HCT116 (cell line): ENCODE results near the gene MAP2K2.

Source experiments
- EGR1 ChIP-seq: IDR thresholded peaks from 2 replicates; pipeline ENCODE4 v1.6.1; 2012; ENCODE audit warnings: low read depth
- POLR2A ChIP-seq: IDR thresholded peaks from 2 replicates; pipeline ENCODE4 v1.7.0; 2011; ENCODE audit warnings: borderline replicate concordance; ENCODE audit not compliant: insufficient read depth, insufficient read length; ENCODE audit errors: extremely low read depth
- SIN3A ChIP-seq: IDR thresholded peaks from 2 replicates; pipeline ENCODE4 v1.6.1; 2012; ENCODE audit warnings: low read depth
- TF ChIP-seq, protein P1 (sequence below), 3 experiments: fragments of 200-600 bp in 1 of 3; sonication (generic) in 1 of 3; IDR thresholded peaks in 2 of 3; conservative IDR thresholded peaks in 1 of 3; 2 replicates each; pipeline ENCODE4 v1.5.1; 2012 to 2017; ENCODE audit warnings: low read depth in 2 of 3, low read length in 2 of 3, antibody characterized with exemption in 1 of 3, borderline replicate concordance in 1 of 3, control low read depth in 1 of 3, mild to moderate bottlenecking in 1 of 3, mixed read lengths in 1 of 3, mixed run types in 1 of 3, moderate library complexity in 1 of 3; ENCODE audit not compliant: insufficient read depth in 1 of 3

GRCh38 chr19:4051175-4052101 is 72.5 kb downstream of the MAP2K2 start:
- no peak for TF ChIP-seq SIN3A
- TF ChIP-seq POLR2A = no peak
- TF ChIP-seq, protein P1, sequence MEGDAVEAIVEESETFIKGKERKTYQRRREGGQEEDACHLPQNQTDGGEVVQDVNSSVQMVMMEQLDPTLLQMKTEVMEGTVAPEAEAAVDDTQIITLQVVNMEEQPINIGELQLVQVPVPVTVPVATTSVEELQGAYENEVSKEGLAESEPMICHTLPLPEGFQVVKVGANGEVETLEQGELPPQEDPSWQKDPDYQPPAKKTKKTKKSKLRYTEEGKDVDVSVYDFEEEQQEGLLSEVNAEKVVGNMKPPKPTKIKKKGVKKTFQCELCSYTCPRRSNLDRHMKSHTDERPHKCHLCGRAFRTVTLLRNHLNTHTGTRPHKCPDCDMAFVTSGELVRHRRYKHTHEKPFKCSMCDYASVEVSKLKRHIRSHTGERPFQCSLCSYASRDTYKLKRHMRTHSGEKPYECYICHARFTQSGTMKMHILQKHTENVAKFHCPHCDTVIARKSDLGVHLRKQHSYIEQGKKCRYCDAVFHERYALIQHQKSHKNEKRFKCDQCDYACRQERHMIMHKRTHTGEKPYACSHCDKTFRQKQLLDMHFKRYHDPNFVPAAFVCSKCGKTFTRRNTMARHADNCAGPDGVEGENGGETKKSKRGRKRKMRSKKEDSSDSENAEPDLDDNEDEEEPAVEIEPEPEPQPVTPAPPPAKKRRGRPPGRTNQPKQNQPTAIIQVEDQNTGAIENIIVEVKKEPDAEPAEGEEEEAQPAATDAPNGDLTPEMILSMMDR (IDR thresholded peaks at IDR 0.05 in 2 of 3, conservative IDR thresholded peaks at IDR 0.05 in 1 of 3; ENCODE audit: borderline replicate concordance in 1 of 3, insufficient read depth in 1 of 3, low read depth in 2 of 3, low read length in 2 of 3) = no peak
- TF ChIP-seq EGR1 = no peak
